Measurements from ENCODE around the gene LMTK2. TPM values are rescaled to one million over a fixed set of nuclear protein-coding genes. Genes with fewer than 3 reads are reported as not detected.

Gene LMTK2
- total RNA-seq, 2 donors from 2014 or later = 17.1 to 17.6 TPM

- Histone ChIP-seq H3K9me3 (no peaks in the 10 kb centered on the region), H3K27me3 (replicated peaks; ENCODE audit: insufficient read depth) (no peaks in the 10 kb centered on the region), H3K4me3 (no peak overlapping the region), H3K27ac (no peak overlapping the region), H3K4me1 (ENCODE audit: control insufficient read depth in 1 of 2, low read depth in 2 of 2) (no peaks in the 10 kb centered on the region), H3K36me3 (peaks cover 29% of the 10 kb centered on the region)
- TF ChIP-seq CTCF (IDR thresholded peaks at IDR 0.05) = no peak
- DNase-seq (ENCODE audit: low spot score) (no peak), ATAC-seq (ENCODE audit: insufficient number of reproducible peaks, low FRiP score, low read depth) (no peak)
Measured at GRCh38 chr7:98223898-98224700, 117.4 kb downstream of the LMTK2 start.

GRCh38 chr7:98224701-98225181, 118.1 kb downstream of the LMTK2 start:
- TF ChIP-seq CTCF (IDR thresholded peaks at IDR 0.05) = no peak
- ATAC-seq (ENCODE audit: insufficient number of reproducible peaks, low FRiP score, low read depth) (no peak), DNase-seq (ENCODE audit: low spot score) (no peak)
- Histone ChIP-seq H3K9me3 (no peaks in the 10 kb centered on the region), H3K27me3 (replicated peaks; ENCODE audit: insufficient read depth) (no peaks in the 10 kb centered on the region), H3K4me3 (no peak overlapping the region), H3K27ac (no peak overlapping the region), H3K36me3 (peaks cover 30% of the 10 kb centered on the region), H3K4me1 (ENCODE audit: control insufficient read depth in 1 of 2, low read depth in 2 of 2) (no peaks in the 10 kb centered on the region)

GRCh38 chr7:98225913-98226614, 119.4 kb downstream of the LMTK2 start:
- Histone ChIP-seq H3K4me1 (ENCODE audit: control insufficient read depth in 1 of 2, low read depth in 2 of 2) (no peaks in the 10 kb centered on the region), H3K27ac (no peak overlapping the region), H3K9me3 (no peaks in the 10 kb centered on the region), H3K4me3 (no peak overlapping the region), H3K36me3 (peaks cover 30% of the 10 kb centered on the region), H3K27me3 (replicated peaks; ENCODE audit: insufficient read depth) (no peaks in the 10 kb centered on the region)
- no peak for DNase-seq (ENCODE audit: low spot score)
- TF ChIP-seq CTCF (IDR thresholded peaks at IDR 0.05) = no peak
- ATAC-seq (ENCODE audit: insufficient number of reproducible peaks, low FRiP score, low read depth) = no peak

GRCh38 chr7:98227939-98228338, 121.3 kb downstream of the LMTK2 start:
- peaks cover 16% of the 10 kb centered on the region for H3K36me3 ChIP-seq
- H3K4me1 ChIP-seq (ENCODE audit: control insufficient read depth in 1 of 2, low read depth in 2 of 2) = no peaks in the 10 kb centered on the region
- DNase-seq (ENCODE audit: low spot score) = no peak
- no peak for ATAC-seq (ENCODE audit: insufficient number of reproducible peaks, low FRiP score, low read depth)
- no peak overlapping the region for H3K4me3 ChIP-seq
- H3K9me3 ChIP-seq = no peaks in the 10 kb centered on the region
- no peak for TF ChIP-seq CTCF (IDR thresholded peaks at IDR 0.05)
- H3K27me3 ChIP-seq (replicated peaks; ENCODE audit: insufficient read depth) = no peaks in the 10 kb centered on the region
- H3K27ac ChIP-seq = no peak overlapping the region

- H3K4me3 ChIP-seq = no peak overlapping the region
- H3K4me1 ChIP-seq (ENCODE audit: control insufficient read depth in 1 of 2, low read depth in 2 of 2) = no peaks in the 10 kb centered on the region
- no peak overlapping the region for H3K27ac ChIP-seq
- no peaks in the 10 kb centered on the region for H3K9me3 ChIP-seq
- TF ChIP-seq CTCF (IDR thresholded peaks at IDR 0.05) = no peak
- H3K27me3 ChIP-seq (replicated peaks; ENCODE audit: insufficient read depth) = no peaks in the 10 kb centered on the region
- ATAC-seq (ENCODE audit: insufficient number of reproducible peaks, low FRiP score, low read depth) = no peak
- H3K36me3 ChIP-seq = peaks cover 21% of the 10 kb centered on the region
- no peak for DNase-seq (ENCODE audit: low spot score)
Measured at GRCh38 chr7:98228801-98229200, 122.1 kb downstream of the LMTK2 start.

All from thoracic aorta (tissue), 2 donors.